A549 (cell line): Measurements from ENCODE around the gene CD300H.

Source experiments
- CHD2 ChIP-seq: fragments of 150-350 bp; IDR thresholded peaks from 2 replicates; pipeline ENCODE4 v1.6.1; 2014; ENCODE audit warnings: low read length; ENCODE audit not compliant: partially characterized antibody
- EHMT2 ChIP-seq: fragments of 200-600 bp; sonication (generic); IDR thresholded peaks from 2 replicates; pipeline ENCODE4 v1.6.1; 2016; ENCODE audit warnings: antibody characterized with exemption, low read depth, mild to moderate bottlenecking, moderate library complexity
- EP300 ChIP-seq, 2 experiments: fragments of >200 bp; sonication (Bioruptor Twin); formaldehyde crosslinking; IDR thresholded peaks; 2 replicates in 1 of 2; 3 replicates in 1 of 2; pipeline ENCODE4 v1.6.1; 2016 to 2017
- MYC ChIP-seq: IDR thresholded peaks from 2 replicates; pipeline ENCODE4 v1.6.1; 2012; ENCODE audit warnings: mild to moderate bottlenecking, inconsistent platforms, low read length, improper control_type of control experiment, borderline replicate concordance
- POLR2A ChIP-seq: IDR thresholded peaks from 2 replicates; pipeline ENCODE4 v1.6.1; 2012; ENCODE audit warnings: mild to moderate bottlenecking, low read length
- RAD21 ChIP-seq, 2 experiments: fragments of >200 bp in 1 of 2; sonication (Bioruptor Twin) in 1 of 2; formaldehyde crosslinking in 1 of 2; IDR thresholded peaks in 1 of 2; conservative IDR thresholded peaks in 1 of 2; 2 replicates in 1 of 2; 3 replicates in 1 of 2; pipeline ENCODE4 v1.6.1; 2012 to 2018; ENCODE audit warnings: inconsistent platforms in 1 of 2
- TP53 ChIP-seq: fragments of 250-450 bp; sonication (Bioruptor Pico); IDR thresholded peaks from 2 replicates; pipeline ENCODE4 v1.5.0; 2021; ENCODE audit warnings: mild to moderate bottlenecking, moderate library complexity
- ZSCAN20 ChIP-seq: fragments of 250-450 bp; sonication (Bioruptor Pico); IDR thresholded peaks from 2 replicates; pipeline ENCODE4 v1.8.0; 2022; ENCODE audit warnings: mild to moderate bottlenecking, moderate library complexity
- TF ChIP-seq, protein P1 (sequence below): fragments of >200 bp; sonication (Bioruptor Twin); formaldehyde crosslinking; IDR thresholded peaks from 3 replicates; pipeline ENCODE4 v1.5.1; 2016
- TF ChIP-seq, protein P2 (sequence below): IDR thresholded peaks from 2 replicates; pipeline ENCODE4 v1.6.1; 2012

DNA sequence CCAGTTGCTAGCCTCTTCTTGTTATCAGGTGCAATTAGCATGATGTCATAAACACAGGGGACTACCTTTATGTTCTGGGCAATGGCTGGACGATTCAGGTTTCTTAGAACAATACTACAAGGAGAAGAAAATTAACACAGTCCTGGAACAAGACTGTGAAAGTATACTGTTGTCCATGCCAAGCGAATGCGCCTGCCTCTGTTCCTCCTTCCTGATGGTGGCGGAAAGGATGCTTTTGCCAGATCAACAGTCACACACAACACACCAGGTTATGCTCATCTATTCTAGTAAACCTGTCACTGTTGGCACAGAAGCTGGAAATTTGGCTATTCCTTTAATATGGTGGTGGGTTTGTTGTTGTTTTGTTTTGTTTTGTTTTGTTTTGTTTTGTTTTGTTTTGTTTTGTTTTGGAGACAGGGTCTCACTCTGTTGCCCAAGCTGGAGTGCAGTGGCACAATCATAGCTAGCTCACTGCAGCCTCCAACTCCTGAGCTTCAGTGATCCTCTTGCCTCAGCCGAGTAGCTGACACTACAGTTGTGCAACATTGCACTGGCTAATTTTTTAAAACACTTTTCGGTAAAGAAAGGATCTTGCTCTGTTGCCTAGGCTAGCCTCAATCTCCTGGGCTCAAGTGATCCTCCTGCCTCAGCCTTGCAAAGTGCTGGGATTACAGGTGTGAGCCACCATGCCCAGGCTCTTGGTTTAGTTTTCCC is 27.9 kb upstream of the CD300H start:
- TF ChIP-seq EHMT2 = no peak
- no peak for TF ChIP-seq EP300 (IDR thresholded peaks at IDR 0.05)
- TF ChIP-seq, protein P1, sequence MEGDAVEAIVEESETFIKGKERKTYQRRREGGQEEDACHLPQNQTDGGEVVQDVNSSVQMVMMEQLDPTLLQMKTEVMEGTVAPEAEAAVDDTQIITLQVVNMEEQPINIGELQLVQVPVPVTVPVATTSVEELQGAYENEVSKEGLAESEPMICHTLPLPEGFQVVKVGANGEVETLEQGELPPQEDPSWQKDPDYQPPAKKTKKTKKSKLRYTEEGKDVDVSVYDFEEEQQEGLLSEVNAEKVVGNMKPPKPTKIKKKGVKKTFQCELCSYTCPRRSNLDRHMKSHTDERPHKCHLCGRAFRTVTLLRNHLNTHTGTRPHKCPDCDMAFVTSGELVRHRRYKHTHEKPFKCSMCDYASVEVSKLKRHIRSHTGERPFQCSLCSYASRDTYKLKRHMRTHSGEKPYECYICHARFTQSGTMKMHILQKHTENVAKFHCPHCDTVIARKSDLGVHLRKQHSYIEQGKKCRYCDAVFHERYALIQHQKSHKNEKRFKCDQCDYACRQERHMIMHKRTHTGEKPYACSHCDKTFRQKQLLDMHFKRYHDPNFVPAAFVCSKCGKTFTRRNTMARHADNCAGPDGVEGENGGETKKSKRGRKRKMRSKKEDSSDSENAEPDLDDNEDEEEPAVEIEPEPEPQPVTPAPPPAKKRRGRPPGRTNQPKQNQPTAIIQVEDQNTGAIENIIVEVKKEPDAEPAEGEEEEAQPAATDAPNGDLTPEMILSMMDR = no peak
- TF ChIP-seq ZSCAN20 (CRISPR knock-in tag) = no peak
- TF ChIP-seq MYC = no peak
- TF ChIP-seq TP53 (CRISPR knock-in tag) = no peak
- TF ChIP-seq, protein P2, sequence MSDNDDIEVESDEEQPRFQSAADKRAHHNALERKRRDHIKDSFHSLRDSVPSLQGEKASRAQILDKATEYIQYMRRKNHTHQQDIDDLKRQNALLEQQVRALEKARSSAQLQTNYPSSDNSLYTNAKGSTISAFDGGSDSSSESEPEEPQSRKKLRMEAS = no peak
- no peak for TF ChIP-seq CHD2
- no peak for TF ChIP-seq POLR2A
- no peak for TF ChIP-seq RAD21 (conservative IDR thresholded peaks at IDR 0.05 in 1 of 2, IDR thresholded peaks at IDR 0.05 in 1 of 2)
